ENCODE data around the gene PIAS2.

PIAS2 gene

GRCh38 chr18:46756559-46757201 is 160.6 kb downstream of the PIAS2 start, which contains the start of gene ST8SIA5:
ST8SIA5 (minus strand) TSS chr18:46757053; CDS start chr18:46756508, 545 bp downstream.
- no peak within 1 kb of the TSS for H3K27ac ChIP-seq (ENCODE audit: low read depth, low read length)
- H3K36me3 ChIP-seq (ENCODE audit: insufficient read depth, low read length): no peaks in the 10 kb centered on the region
- 1% methylated on average over 74 of the region's 74 CpGs for WGBS
- H3K9me3 ChIP-seq (ENCODE audit: insufficient read depth, low read depth, low read length): no peaks in the 10 kb centered on the region
- H3K9ac ChIP-seq (ENCODE audit: low read depth, low read length): no peak within 1 kb of the TSS; the same call in 1 of the 2 replicates
- peaks cover 76% of the 10 kb centered on the region for H3K27me3 ChIP-seq (ENCODE audit: insufficient read depth, low read length)
- H3K4me1 ChIP-seq (ENCODE audit: insufficient read depth, low read length): no peaks in the 10 kb centered on the region
- peak within 1 kb of the TSS; percentile 55 for H3K4me3 ChIP-seq (ENCODE audit: low read length)

DNA sequence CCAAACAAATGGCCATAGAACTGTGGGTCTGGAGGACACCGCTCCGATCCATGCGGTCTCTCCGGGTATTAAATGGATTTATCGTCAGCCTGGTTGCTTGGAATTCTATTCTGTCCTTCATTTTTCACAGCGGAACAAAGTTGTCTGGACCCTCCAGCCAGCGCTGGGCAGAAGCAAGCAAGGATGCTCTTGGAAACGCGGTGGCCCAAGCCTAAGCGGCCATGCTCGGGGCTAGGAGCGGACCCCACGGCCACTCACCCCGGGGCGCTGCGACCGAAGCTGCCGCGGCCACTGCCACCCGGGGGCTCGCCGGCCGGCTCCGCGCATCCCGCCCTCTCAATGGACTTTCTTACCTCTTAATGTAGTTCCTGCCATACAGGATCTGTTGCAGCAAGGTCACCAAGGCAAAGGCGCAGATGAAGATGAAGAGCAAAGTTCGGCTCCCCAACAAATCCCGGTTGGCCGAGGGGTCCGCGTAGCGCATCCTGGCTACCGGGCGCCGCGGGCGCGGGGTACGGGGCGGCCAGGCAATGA is 161.2 kb downstream of the PIAS2 start:
- no peaks in the 10 kb centered on the region for H3K9me3 ChIP-seq (ENCODE audit: insufficient read depth, low read depth, low read length)
- no peaks in the 10 kb centered on the region for H3K36me3 ChIP-seq (ENCODE audit: insufficient read depth, low read length)
- no peak overlapping the region for H3K9ac ChIP-seq (ENCODE audit: low read depth, low read length)
- WGBS: 5% methylated on average over 41 of the region's 41 CpGs
- peaks cover 71% of the 10 kb centered on the region for H3K27me3 ChIP-seq (ENCODE audit: insufficient read depth, low read length)
- peak overlapping the region; percentile 55 for H3K4me3 ChIP-seq (ENCODE audit: low read length)
- H3K27ac ChIP-seq (ENCODE audit: low read depth, low read length): no peak overlapping the region
- no peaks in the 10 kb centered on the region for H3K4me1 ChIP-seq (ENCODE audit: insufficient read depth, low read length)

GRCh38 chr18:46755315-46756024 is 161.8 kb downstream of the PIAS2 start:
- 28% methylated on average over 17 of the region's 17 CpGs for WGBS
- Histone ChIP-seq H3K9ac (ENCODE audit: low read depth, low read length) (no peak overlapping the region), H3K4me1 (ENCODE audit: insufficient read depth, low read length) (no peaks in the 10 kb centered on the region), H3K4me3 (ENCODE audit: low read length) (peak overlapping the region; percentile 55), H3K27ac (ENCODE audit: low read depth, low read length) (no peak overlapping the region), H3K9me3 (ENCODE audit: insufficient read depth, low read depth, low read length) (no peaks in the 10 kb centered on the region), H3K27me3 (ENCODE audit: insufficient read depth, low read length) (peaks cover 65% of the 10 kb centered on the region), H3K36me3 (ENCODE audit: insufficient read depth, low read length) (no peaks in the 10 kb centered on the region)

DNA sequence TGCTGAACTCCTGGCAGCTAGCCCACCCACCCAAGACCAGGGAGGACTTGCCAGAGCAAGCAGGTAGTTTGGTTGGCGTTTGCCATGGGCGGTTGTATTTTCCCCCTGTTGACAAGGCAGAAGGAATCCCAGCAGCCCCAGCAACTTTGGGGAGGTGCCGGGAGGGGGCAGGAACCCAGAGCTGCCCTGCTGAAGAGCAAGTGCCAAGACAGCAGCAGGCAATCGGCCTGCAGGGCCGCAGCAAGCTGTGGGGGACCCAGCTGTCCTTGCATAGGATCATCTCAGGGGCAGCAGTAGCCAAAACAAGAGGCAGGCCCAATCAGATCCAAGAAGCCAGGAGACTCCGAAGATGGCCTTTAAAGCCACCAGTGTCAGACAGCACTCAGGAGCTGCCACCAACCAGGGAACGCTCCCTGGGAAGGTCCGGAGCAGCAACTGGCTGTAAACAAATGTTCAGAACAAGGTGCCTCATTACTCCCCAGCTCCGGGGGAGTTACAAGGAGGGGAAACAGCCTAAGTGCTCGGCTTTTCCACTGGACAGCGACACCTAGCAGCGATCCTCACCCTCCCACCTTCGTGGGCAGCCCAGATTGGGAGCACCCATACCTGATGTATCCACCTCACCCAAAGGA is 162.5 kb downstream of the PIAS2 start:
- Histone ChIP-seq H3K27me3 (ENCODE audit: insufficient read depth, low read length) (peaks cover 58% of the 10 kb centered on the region), H3K27ac (ENCODE audit: low read depth, low read length) (no peak overlapping the region)

GRCh38 chr18:46754188-46754587 is 163.1 kb downstream of the PIAS2 start:
- Histone ChIP-seq H3K27me3 (ENCODE audit: insufficient read depth, low read length) (peaks cover 52% of the 10 kb centered on the region), H3K27ac (ENCODE audit: low read depth, low read length) (no peak overlapping the region), H3K4me1 (ENCODE audit: insufficient read depth, low read length) (no peaks in the 10 kb centered on the region), H3K4me3 (ENCODE audit: low read length) (no peak overlapping the region), H3K9me3 (ENCODE audit: insufficient read depth, low read depth, low read length) (no peaks in the 10 kb centered on the region), H3K36me3 (ENCODE audit: insufficient read depth, low read length) (no peaks in the 10 kb centered on the region), H3K9ac (ENCODE audit: low read depth, low read length) (no peak overlapping the region)
- WGBS: 92% methylated on average over 3 of the region's 3 CpGs

More for the DNA sequence above, 162.5 kb downstream of the PIAS2 start:
- Histone ChIP-seq H3K9me3 (ENCODE audit: insufficient read depth, low read depth, low read length) (no peaks in the 10 kb centered on the region), H3K4me1 (ENCODE audit: insufficient read depth, low read length) (no peaks in the 10 kb centered on the region), H3K4me3 (ENCODE audit: low read length) (no peak overlapping the region), H3K36me3 (ENCODE audit: insufficient read depth, low read length) (no peaks in the 10 kb centered on the region), H3K9ac (ENCODE audit: low read depth, low read length) (no peak overlapping the region)
- WGBS: 61% methylated on average over 13 of the region's 13 CpGs
